Right hindlimb (tissue), 1 donor: ENCODE results near the gene BTNL8.
"Not testable (repeated sequence)": the region's sequence is repeated elsewhere in the genome, so short reads cannot be mapped to it uniquely, and the experiment has no call there.

ENCODE experiments used
- DNase-seq: peaks from one replicate; pipeline ENCODE4 v3.0.0-alpha.2; 2018

The BTNL8 gene

GRCh38 chr5:180875860-180876426, 23.0 kb upstream of the BTNL8 start:
- DNase-seq = no peak

- DNase-seq = not testable (repeated sequence)
Observed at GRCh38 chr5:180885845-180886529, 13.0 kb upstream of the BTNL8 start.

- DNase-seq = no peak
Observed at GRCh38 chr5:180889381-180889780, 9.6 kb upstream of the BTNL8 start.

DNA sequence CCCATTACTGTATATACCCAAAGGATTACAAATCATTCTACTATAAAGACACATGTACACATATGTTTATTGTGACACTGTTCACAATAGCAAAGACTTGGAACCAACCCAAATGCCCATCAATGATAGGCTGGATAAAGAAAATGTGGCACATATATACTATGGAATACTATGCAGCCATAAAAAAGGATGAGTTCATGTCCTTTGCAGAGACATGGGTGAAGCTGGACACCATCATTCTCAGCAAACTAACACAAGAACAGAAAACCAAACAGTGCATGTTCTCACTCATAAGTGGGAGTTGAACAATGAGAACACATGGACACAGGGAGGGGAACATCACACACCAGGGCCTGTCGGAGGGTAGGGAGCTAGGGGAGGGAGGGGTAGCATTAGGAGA, 3.6 kb upstream of the BTNL8 start:
- DNase-seq = not testable (repeated sequence)

GRCh38 chr5:180900178-180900577, 1.2 kb downstream of the BTNL8 start:
- no peak for DNase-seq

DNA sequence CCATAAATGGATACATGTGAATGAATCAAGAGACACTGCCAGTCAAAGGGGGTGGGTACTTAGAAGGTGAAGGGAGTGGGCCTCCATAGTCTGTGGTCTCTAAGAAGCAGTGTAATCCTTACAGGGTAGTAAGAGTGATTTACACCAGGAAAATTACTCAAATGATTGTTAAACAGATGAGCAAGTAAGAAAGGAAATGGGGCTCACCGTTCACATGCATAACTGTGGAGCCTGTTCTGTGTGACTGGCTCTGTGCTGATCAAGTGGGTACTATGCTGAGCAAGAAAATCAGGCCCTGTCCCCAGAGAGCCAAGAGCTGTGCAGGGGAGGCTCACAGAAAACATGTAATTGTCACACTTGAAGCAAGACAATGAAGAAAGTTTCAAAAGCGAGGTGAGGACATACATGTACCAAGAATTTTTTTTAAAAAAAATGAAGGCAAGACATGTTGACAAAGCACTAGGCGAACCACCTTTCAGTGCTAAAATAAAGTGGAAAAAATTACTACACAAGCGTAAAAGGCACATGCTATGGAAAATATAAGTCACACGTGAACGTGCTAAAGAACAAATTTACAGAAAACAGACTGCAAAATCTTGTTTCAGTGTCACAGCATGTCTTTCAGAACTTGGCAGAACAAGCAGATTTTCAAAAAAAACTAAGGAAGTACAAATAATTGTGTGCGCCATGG, 2.5 kb downstream of the BTNL8 start:
- no peak for DNase-seq

DNA sequence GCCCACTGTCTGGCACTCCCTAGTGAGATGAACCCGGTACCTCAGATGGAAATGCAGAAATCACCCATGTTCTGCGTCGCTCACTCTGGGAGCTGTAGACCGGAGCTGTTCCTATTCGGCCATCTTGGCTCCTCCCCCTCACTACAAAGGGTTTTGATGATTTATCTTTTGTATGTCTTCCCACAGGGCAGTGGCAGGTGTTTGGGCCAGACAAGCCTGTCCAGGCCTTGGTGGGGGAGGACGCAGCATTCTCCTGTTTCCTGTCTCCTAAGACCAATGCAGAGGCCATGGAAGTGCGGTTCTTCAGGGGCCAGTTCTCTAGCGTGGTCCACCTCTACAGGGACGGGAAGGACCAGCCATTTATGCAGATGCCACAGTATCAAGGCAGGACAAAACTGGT, 9.4 kb downstream of the BTNL8 start:
- DNase-seq = no peak

- DNase-seq = no peak
Observed at GRCh38 chr5:180908998-180909731, 10.2 kb downstream of the BTNL8 start.

GRCh38 chr5:180909782-180910181, 10.8 kb downstream of the BTNL8 start:
- no peak for DNase-seq

DNA sequence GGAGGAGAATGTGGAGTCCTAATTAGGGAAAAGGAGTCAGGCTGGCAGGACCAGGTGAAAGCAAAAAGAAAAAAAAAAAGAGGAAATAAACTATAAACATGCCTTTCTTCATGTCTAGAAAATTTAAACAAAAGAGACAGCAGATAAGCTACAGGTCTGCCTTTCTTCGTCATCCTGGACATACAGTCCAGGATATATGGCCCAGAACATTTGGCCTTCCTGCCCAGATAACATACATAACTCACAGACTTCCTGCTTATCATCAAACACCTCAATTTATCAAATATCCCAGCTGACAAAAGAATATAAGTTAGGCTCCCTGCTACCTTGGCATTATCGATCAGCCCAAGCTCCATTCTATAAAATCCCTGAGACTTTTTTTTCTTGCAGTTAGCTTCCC, 11.2 kb downstream of the BTNL8 start:
- no peak for DNase-seq

GRCh38 chr5:180910735-180911134, 11.8 kb downstream of the BTNL8 start:
- no peak for DNase-seq

DNA sequence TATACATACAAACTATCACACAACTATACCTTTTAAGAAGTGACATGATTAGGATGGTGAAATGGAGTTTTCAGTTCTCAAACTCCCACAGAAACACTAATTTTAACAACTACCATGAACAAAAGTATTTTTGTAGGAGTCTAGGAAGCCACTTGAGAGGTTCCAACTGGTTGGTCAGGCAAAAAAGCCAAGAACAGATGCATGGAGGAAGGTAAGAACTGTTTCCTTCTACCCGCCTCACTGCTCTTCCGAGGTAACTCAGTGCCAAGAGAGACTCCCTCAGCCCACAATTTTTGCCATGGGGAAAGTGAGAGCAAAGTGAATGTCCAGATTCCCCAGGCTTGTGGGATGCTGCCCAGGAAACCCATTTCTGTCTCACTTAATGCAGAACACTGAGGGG, 15.7 kb downstream of the BTNL8 start:
- DNase-seq = no peak

- DNase-seq = no peak
Observed at GRCh38 chr5:180915924-180916323, 17.0 kb downstream of the BTNL8 start.

DNA sequence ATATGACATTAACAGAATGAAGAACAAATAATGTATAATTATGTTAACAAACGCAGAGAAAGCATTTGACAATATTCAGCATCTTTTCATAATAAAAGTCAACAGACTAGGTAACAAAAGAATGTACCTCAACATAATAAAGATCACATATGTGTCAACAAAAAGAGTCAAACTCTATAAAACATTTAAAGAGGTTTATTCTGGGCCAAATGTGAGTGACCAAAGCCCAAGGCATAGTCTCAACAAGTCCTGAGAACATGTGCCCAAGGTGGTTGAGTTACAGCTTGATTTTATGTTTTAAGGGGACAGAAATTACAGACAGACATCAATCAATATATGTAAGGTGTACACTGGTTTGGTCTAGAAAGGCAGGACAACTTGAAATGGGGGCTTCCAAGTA, 19.4 kb downstream of the BTNL8 start:
- no peak for DNase-seq

- DNase-seq = no peak
Observed at GRCh38 chr5:180920710-180921109, 21.8 kb downstream of the BTNL8 start.

DNA sequence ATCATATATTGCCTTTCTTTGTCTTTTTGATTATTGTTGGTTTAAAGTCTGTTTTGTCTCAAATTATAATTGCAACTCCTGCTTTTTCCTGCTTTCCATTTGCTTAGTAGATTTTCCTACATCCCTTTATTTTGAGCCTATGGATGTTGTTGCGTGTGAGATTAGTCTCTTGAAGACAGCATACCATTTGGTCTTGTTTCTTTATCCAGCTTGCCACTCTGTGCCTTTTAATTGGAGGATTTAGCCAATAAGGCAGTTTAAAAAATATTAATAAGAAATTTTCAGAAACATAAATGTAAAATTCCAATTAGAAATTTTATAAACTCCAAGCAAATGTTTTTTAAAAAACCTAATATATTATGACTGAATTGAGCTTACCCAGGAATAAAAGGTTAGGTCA, 24.0 kb downstream of the BTNL8 start:
- DNase-seq = no peak

- no peak for DNase-seq
Observed at GRCh38 chr5:180932660-180933059, 33.7 kb downstream of the BTNL8 start.

DNA sequence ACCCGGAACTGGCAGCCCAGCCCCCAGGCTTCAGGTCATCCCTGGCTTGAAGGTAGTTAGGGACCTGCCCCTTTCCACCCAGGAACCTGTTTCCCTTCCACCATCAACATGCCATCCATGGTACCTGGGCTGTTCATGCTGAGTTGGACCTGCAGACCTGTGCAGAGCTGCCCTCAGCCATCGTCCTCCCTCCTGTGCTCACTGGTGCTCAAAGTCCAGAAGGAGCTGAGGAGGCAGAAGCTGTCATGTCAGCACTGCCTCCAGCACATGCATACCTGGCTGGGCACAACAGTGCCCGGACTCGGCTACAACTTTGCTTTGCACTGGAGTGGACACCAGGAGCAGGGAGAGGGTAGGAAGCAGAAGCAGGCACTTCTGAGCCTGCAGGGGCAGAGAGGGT, 36.2 kb downstream of the BTNL8 start:
- DNase-seq = no peak

DNA sequence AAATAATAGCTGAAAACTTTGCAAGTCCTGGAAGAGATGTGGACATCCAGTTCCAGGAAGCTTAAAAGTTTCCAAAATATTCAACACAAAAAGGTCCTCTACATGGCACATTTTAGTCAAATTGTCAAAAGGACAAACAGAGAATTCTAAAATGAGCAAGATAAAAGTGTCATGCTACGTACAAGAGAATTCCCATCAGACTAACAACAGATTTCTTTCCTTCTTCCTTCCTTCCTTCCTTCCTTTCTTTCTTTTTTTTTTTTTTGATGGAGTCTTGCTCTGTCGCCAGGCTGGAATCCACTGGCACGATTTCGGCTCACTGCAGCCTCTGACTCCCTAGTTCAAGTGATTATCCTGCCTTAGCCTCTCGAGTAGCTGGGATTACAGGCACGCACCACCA, 39.3 kb downstream of the BTNL8 start:
- DNase-seq = no peak

DNA sequence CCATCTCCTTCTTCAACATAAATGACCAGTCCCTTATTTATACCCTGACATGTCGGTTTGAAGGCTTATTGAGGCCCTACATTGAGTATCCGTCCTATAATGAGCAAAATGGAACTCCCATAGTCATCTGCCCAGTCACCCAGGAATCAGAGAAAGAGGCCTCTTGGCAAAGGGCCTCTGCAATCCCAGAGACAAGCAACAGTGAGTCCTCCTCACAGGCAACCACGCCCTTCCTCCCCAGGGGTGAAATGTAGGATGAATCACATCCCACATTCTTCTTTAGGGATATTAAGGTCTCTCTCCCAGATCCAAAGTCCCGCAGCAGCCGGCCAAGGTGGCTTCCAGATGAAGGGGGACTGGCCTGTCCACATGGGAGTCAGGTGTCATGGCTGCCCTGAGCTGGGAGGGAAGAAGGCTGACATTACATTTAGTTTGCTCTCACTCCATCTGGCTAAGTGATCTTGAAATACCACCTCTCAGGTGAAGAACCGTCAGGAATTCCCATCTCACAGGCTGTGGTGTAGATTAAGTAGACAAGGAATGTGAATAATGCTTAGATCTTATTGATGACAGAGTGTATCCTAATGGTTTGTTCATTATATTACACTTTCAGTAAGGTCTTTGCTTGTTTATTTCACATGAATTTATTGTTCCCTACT, 51.5 kb downstream of the BTNL8 start:
- DNase-seq = no peak

GRCh38 chr5:180959661-180960060, 60.7 kb downstream of the BTNL8 start:
- no peak for DNase-seq

DNA sequence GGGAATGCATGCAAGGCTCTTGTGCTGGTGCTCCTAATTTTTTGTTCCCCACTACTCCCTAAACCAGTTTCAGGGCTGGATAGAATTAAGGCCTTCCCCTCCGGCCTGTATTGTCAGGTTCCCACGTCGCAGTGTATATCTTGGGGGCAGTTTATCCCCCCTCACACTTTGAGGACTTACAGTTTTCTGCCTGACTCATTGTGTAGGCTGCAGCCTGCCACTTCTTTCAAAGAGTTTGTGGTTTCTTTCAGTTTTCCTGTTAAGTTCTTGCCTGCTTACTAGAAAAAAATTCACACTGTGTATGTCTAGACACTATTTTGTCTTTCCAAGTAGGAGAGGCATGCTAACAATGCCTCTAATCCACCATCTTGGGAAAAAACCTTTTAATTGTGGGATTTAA, 61.2 kb downstream of the BTNL8 start:
- no peak for DNase-seq

DNA sequence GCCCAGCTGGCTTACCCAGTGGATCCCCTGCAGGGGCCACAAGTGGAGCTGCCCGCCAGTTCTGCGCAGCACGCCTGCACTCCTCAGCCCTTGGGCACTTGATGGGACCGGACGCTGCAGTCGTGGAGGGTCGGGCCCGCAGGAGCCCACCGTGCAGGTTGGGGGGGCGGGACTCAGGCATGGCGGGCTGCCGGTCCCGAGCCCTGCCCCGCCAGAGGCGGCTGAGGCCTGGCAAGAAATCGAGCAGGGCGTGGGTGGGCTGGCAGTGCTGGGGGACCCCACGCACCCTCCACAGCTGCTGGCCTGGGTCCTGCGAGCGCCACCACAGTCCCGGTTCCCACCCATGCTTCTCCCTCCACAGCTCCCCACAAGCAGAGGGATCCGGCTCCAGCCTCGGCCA, 70.4 kb downstream of the BTNL8 start:
- DNase-seq = no peak
